HCEC 1CT (cell line): Measurements from ENCODE around the gene HS6ST2.

Experiments used
- DNase-seq: peaks from one replicate; pipeline ENCODE4 v3.0.0-alpha.2; 2017

The HS6ST2 gene

GRCh38 chrX:132609362-132609848 lies 349.0 kb downstream of the HS6ST2 start:
- no peak for DNase-seq

- no peak for DNase-seq
Observed at GRCh38 chrX:132603700-132604286, 354.6 kb downstream of the HS6ST2 start.

GRCh38 chrX:132602701-132603100 lies 355.7 kb downstream of the HS6ST2 start:
- DNase-seq = no peak

- DNase-seq = no peak
Observed at GRCh38 chrX:132594999-132595398, 363.4 kb downstream of the HS6ST2 start.

GRCh38 chrX:132594129-132594528 lies 364.3 kb downstream of the HS6ST2 start:
- peak; percentile 54 for DNase-seq

- DNase-seq = peak; percentile 20
Observed at GRCh38 chrX:132592880-132593279, 365.5 kb downstream of the HS6ST2 start.

GRCh38 chrX:132591719-132592275 lies 366.6 kb downstream of the HS6ST2 start:
- DNase-seq = no peak

GRCh38 chrX:132590350-132591026 lies 367.9 kb downstream of the HS6ST2 start:
- no peak for DNase-seq

- no peak for DNase-seq
Observed at GRCh38 chrX:132584936-132585335, 373.5 kb downstream of the HS6ST2 start.

- DNase-seq = peak; percentile 13
Observed at GRCh38 chrX:132576939-132577338, 381.5 kb downstream of the HS6ST2 start.
